SK-N-SH treated with all-trans-retinoic acid at 6 μM for 48 hours (cell line): ENCODE measurements around the gene SIRPG.

Source experiments
- ATAC-seq: fragments of 200-7000 bp; cut with Tn5 transposase; 3 replicates; pipeline ENCODE4 v1.9.1; 2020; ENCODE audit warnings: mild to moderate bottlenecking, moderate library complexity
- ARNTL ChIP-seq: fragments of 450-650 bp; formaldehyde crosslinking; IDR thresholded peaks from 2 replicates; pipeline ENCODE4 v1.5.0; 2020; ENCODE audit warnings: low read depth, mild to moderate bottlenecking, moderate library complexity, borderline replicate concordance
- BACH2 ChIP-seq: fragments of 250-450 bp; sonication (Bioruptor Pico); IDR thresholded peaks from 2 replicates; pipeline ENCODE4 v1.9.0; 2021; ENCODE audit warnings: mild to moderate bottlenecking, borderline replicate concordance
- CREB5 ChIP-seq: fragments of 250-450 bp; sonication (Bioruptor Pico); IDR thresholded peaks from 2 replicates; pipeline ENCODE4 v1.5.1; 2020; ENCODE audit warnings: low read depth, mild to moderate bottlenecking, moderate library complexity
- CSDC2 ChIP-seq: fragments of 250-450 bp; sonication (Bioruptor Pico); IDR thresholded peaks from 2 replicates; pipeline ENCODE4 v1.5.0; 2020; ENCODE audit warnings: mild to moderate bottlenecking, moderate library complexity
- CSRNP3 ChIP-seq: fragments of 250-450 bp; sonication (Bioruptor Pico); IDR thresholded peaks from 2 replicates; pipeline ENCODE4 v1.5.1; 2021; ENCODE audit warnings: mild to moderate bottlenecking, moderate library complexity
- ESRRG ChIP-seq: fragments of 250-450 bp; sonication (Bioruptor Pico); IDR thresholded peaks from 2 replicates; pipeline ENCODE4 v1.6.1; 2021; ENCODE audit warnings: mild to moderate bottlenecking
- GLIS3 ChIP-seq: fragments of 250-450 bp; sonication (Bioruptor Pico); IDR thresholded peaks from 2 replicates; pipeline ENCODE4 v1.5.0; 2020; ENCODE audit warnings: mild to moderate bottlenecking, moderate library complexity
- ISL1 ChIP-seq: fragments of 250-450 bp; sonication (Bioruptor Pico); IDR thresholded peaks from 2 replicates; pipeline ENCODE4 v2.1.2; 2022; ENCODE audit warnings: mild to moderate bottlenecking, moderate library complexity
- OSR1 ChIP-seq: fragments of 250-450 bp; sonication (Bioruptor Pico); IDR thresholded peaks from 2 replicates; pipeline ENCODE4 v1.8.0; 2022; ENCODE audit warnings: moderate library complexity, mild to moderate bottlenecking, inconsistent platforms
- PATZ1 ChIP-seq: fragments of 250-450 bp; sonication (Bioruptor Pico); IDR thresholded peaks from 2 replicates; pipeline ENCODE4 v1.8.0; 2020; ENCODE audit warnings: mild to moderate bottlenecking, moderate library complexity, borderline replicate concordance
- POU6F1 ChIP-seq: fragments of 250-450 bp; sonication (Bioruptor Pico); IDR thresholded peaks from 2 replicates; pipeline ENCODE4 v1.8.0; 2021; ENCODE audit warnings: low read depth, mild to moderate bottlenecking, moderate library complexity, borderline replicate concordance
- PPARA ChIP-seq: fragments of 250-450 bp; sonication (Bioruptor Pico); IDR thresholded peaks from 2 replicates; pipeline ENCODE4 v1.5.0; 2020; ENCODE audit warnings: mild to moderate bottlenecking, borderline replicate concordance
- RARB ChIP-seq: fragments of 250-450 bp; sonication (Bioruptor Pico); IDR thresholded peaks from 2 replicates; pipeline ENCODE4 v1.8.0; 2021; ENCODE audit warnings: mild to moderate bottlenecking, moderate library complexity
- SNAI2 ChIP-seq: fragments of 250-450 bp; sonication (Bioruptor Pico); IDR thresholded peaks from 2 replicates; pipeline ENCODE4 v1.5.0; 2020; ENCODE audit warnings: mild to moderate bottlenecking, moderate library complexity
- TCF4 ChIP-seq: fragments of 250-450 bp; sonication (Bioruptor Pico); IDR thresholded peaks from 2 replicates; pipeline ENCODE4 v1.8.0; 2021; ENCODE audit warnings: mild to moderate bottlenecking, moderate library complexity, borderline replicate concordance
- TOX ChIP-seq: fragments of 250-450 bp; sonication (Bioruptor Pico); IDR thresholded peaks from 2 replicates; pipeline ENCODE4 v1.8.0; 2021; ENCODE audit warnings: mild to moderate bottlenecking, moderate library complexity, borderline replicate concordance
- TSHZ2 ChIP-seq: fragments of 250-450 bp; sonication (Bioruptor Pico); IDR thresholded peaks from 2 replicates; pipeline ENCODE4 v1.5.0; 2020; ENCODE audit warnings: mild to moderate bottlenecking, moderate library complexity
- ZC3H10 ChIP-seq: fragments of 250-450 bp; sonication (Bioruptor Pico); IDR thresholded peaks from 2 replicates; pipeline ENCODE4 v1.5.1; 2021; ENCODE audit warnings: mild to moderate bottlenecking, moderate library complexity
- ZFP3 ChIP-seq: fragments of 250-450 bp; sonication (Bioruptor Pico); IDR thresholded peaks from 2 replicates; pipeline ENCODE4 v1.5.0; 2020; ENCODE audit warnings: mild to moderate bottlenecking, moderate library complexity
- ZFP30 ChIP-seq: fragments of 450-650 bp; formaldehyde crosslinking; IDR thresholded peaks from 2 replicates; pipeline ENCODE4 v1.5.0; 2022; ENCODE audit warnings: mild to moderate bottlenecking, moderate library complexity
- ZNF565 ChIP-seq: fragments of 450-650 bp; formaldehyde crosslinking; conservative IDR thresholded peaks from 2 replicates; pipeline ENCODE4 v1.5.0; 2020; ENCODE audit warnings: low read depth, mild to moderate bottlenecking, moderate library complexity
- ZNF70 ChIP-seq: fragments of 450-650 bp; formaldehyde crosslinking; IDR thresholded peaks from 2 replicates; pipeline ENCODE4 v1.5.0; 2020; ENCODE audit warnings: mild to moderate bottlenecking, moderate library complexity

SIRPG gene

GRCh38 chr20:1637226-1637625, 20.4 kb downstream of the SIRPG start:
- no peak for ATAC-seq
- no peak for TF ChIP-seq ISL1
- TF ChIP-seq GLIS3 (CRISPR knock-in tag) = no peak
- TF ChIP-seq ESRRG (CRISPR knock-in tag) = no peak

GRCh38 chr20:1636621-1637020, 21.0 kb downstream of the SIRPG start:
- no peak for ATAC-seq
- TF ChIP-seq CREB5 (no peak), CSDC2 (CRISPR knock-in tag) (no peak), TOX (CRISPR knock-in tag) (no peak), RARB (CRISPR knock-in tag) (no peak), ARNTL (no peak), PPARA (no peak), PATZ1 (CRISPR knock-in tag) (no peak), TSHZ2 (CRISPR knock-in tag) (no peak), CSRNP3 (CRISPR knock-in tag) (no peak), ZNF565 (CRISPR knock-in tag) (no peak), ZFP30 (no peak), BACH2 (CRISPR knock-in tag) (no peak), TCF4 (CRISPR knock-in tag) (no peak), GLIS3 (CRISPR knock-in tag) (no peak), ESRRG (CRISPR knock-in tag) (no peak), ISL1 (no peak), ZNF70 (CRISPR knock-in tag) (no peak), OSR1 (CRISPR knock-in tag) (no peak), ZC3H10 (CRISPR knock-in tag) (no peak)

GRCh38 chr20:1635291-1635979, 22.1 kb downstream of the SIRPG start:
- ATAC-seq = no peak
- TF ChIP-seq PATZ1 (CRISPR knock-in tag) = no peak

- ATAC-seq = no peak
- TF ChIP-seq BACH2 (CRISPR knock-in tag) = no peak
- no peak for TF ChIP-seq ARNTL
- no peak for TF ChIP-seq CSRNP3 (CRISPR knock-in tag)
- no peak for TF ChIP-seq TCF4 (CRISPR knock-in tag)
- no peak for TF ChIP-seq OSR1 (CRISPR knock-in tag)
- TF ChIP-seq PPARA = no peak
- no peak for TF ChIP-seq ISL1
- TF ChIP-seq SNAI2 = no peak
- no peak for TF ChIP-seq ESRRG (CRISPR knock-in tag)
- TF ChIP-seq ZFP30 = no peak
- TF ChIP-seq ZFP3 (CRISPR knock-in tag) = no peak
- TF ChIP-seq POU6F1 = no peak
- TF ChIP-seq ZC3H10 (CRISPR knock-in tag) = no peak
Observed at GRCh38 chr20:1633535-1633934, 24.0 kb downstream of the SIRPG start.
